Activated T-cell treated with anti-CD3 and anti-CD28 coated beads for 4 hours (primary cell): ENCODE results near the gene MS4A6E.
"Not testable (repeated sequence)": the region's sequence is repeated elsewhere in the genome, so short reads cannot be mapped to it uniquely, and the experiment has no call there.

Source experiments
- DNase-seq: peaks from one replicate; pipeline ENCODE4 v3.0.0-alpha.2; 2020

The MS4A6E gene, protein sequence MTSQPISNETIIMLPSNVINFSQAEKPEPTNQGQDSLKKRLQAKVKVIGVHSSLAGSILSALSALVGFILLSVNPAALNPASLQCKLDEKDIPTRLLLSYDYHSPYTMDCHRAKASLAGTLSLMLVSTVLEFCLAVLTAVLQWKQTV

GRCh38 chr11:60326955-60327354 is at the start of gene MS4A6E:
Gene MS4A6E (plus strand): TSS chr11:60327255. CDS start chr11:60334896, 7,641 bp downstream.
- DNase-seq: no peak

GRCh38 chr11:60280412-60280811 is 46.6 kb upstream of the MS4A6E start, which contains the start of gene MS4A4A:
Gene MS4A4A (plus strand): TSS chr11:60280666. CDS start chr11:60280676, 10 bp downstream.
- no peak for DNase-seq

- DNase-seq: no peak
Measured at GRCh38 chr11:60281485-60281884, 45.6 kb upstream of the MS4A6E start.

DNA sequence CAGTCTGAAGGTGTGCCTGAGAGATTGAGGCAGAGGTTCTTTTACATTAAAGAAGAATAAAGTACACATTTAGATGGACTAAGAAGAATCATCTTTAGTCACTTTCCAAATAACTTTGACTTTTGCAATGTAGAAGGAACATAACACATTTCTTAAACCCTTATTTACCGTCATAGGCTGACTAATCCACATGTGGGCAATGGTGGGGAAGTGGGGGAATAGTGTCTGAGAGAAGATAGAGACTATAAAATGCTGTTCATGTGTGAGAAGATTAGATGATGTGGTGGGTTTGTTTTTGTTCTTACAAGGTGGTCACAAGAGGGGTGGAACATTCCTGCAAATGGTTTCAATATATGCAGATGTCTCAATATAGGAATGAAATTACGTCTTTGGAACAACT is 44.8 kb upstream of the MS4A6E start:
- DNase-seq: no peak

- DNase-seq: not testable (repeated sequence)
Measured at GRCh38 chr11:60285411-60286126, 41.5 kb upstream of the MS4A6E start.

GRCh38 chr11:60288531-60288930 is 38.5 kb upstream of the MS4A6E start:
- DNase-seq: no peak

DNA sequence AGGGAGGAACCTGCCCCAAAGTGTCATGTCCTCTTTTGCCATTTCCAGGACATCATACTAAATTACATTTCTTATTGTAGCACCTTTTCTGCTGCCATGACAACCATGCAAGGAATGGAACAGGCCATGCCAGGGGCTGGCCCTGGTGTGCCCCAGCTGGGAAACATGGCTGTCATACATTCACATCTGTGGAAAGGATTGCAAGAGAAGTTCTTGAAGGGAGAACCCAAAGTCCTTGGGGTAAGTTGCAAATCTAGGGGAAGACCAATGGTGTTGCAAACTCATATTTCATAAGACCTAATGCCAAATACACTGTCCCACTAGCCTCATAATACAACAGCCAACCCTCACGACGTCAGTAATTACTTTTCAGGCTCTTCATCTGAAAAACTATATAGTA is 34.9 kb upstream of the MS4A6E start:
- no peak for DNase-seq

GRCh38 chr11:60301178-60301577 is 25.9 kb upstream of the MS4A6E start:
- DNase-seq: no peak

- not testable (repeated sequence) for DNase-seq
Measured at GRCh38 chr11:60301884-60302283, 25.2 kb upstream of the MS4A6E start.

DNA sequence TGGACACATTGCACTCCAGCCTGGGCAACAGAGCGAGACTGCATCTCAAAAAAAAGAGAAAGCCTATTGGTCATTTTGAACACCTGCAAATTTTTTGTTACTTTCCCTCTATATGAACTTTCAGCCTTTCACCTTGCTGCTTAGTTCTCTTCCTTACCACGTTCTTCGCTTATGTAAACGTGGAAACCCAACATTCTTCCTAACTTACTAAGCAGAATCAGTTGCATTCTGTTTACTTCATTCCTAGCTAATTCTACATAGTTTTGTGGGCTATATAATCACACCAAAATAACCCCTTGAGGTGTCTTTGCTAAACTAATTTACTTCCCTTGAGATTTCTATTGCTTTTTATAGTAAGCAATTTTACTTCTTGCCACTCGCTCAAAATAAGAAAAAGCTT is 23.4 kb upstream of the MS4A6E start:
- no peak for DNase-seq

- DNase-seq: no peak
Measured at GRCh38 chr11:60305906-60306619, 21.0 kb upstream of the MS4A6E start.

DNA sequence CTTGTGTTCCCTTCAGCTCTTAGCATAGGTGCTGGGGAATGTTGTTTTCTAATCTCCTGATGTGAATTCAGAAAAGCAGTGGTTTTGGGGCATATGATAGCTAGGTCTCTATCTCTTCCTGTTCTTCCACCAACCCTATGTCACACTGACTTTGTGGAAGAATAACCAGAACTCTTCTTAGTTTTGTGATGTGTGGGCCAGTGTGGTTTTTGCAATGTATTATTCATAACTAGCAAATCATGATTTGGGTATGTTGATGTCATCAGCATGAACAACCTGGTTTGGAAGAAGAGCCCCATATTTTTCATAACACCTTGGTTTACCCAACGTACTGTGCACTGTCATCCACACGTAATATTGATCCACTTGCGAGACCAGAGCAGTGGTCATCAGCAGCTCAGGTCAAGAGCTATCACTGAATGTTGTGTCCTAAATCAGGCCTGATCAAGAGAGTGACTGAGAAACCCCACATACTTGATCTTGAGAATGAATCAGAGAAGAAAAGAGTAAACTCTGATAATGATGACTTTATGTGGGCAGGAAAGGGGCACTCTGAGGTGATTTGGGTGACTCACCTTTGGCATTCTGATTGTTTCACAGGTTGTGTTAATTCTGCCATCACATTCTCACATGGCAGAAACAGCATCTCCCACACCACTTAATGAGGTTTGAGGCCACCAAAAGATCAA is 19.4 kb upstream of the MS4A6E start:
- no peak for DNase-seq

- no peak for DNase-seq
Measured at GRCh38 chr11:60310407-60310998, 16.6 kb upstream of the MS4A6E start.

GRCh38 chr11:60314635-60315321 is 12.3 kb upstream of the MS4A6E start:
- no peak for DNase-seq

DNA sequence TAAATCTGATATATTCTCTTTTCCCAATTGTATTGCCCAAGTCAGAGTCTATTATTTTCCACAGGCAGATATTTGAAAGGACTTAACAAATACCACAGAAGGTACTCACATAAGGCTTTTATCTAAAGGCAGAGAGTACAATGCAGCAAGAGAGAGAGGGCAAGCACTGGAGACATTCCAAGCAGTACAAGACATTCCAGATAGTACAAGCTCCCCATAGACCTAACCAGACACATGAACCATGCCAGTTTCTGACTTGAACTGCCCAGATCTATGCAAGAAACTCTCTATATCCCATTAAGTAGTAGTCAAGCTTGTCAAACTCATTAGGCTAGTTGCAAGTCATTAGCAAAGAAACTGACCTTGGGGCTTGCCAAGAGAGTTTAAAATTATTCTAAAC is 11.2 kb upstream of the MS4A6E start:
- no peak for DNase-seq

GRCh38 chr11:60316317-60316716 is 10.7 kb upstream of the MS4A6E start:
- no peak for DNase-seq

- no peak for DNase-seq
Measured at GRCh38 chr11:60318726-60319125, 8.3 kb upstream of the MS4A6E start.

- DNase-seq: no peak
Measured at GRCh38 chr11:60321051-60321450, 6.0 kb upstream of the MS4A6E start.

DNA sequence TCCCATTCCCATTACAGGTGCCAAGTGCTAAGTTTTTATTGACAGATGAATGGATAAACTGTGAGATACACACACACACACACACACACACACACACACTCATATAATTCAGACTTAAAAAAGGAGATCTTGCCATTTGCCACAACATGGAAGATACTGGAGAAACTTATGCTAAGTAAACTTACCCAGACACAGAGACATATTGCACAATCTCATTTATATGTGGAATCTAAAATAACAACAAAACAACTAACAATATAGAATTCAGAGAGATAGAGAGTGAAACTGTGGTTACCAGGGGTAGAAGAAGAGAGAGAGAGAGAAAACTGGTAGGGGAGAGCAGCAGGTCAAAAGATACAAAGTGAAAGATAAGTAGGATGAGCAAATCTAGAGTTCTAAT is 1.4 kb downstream of the MS4A6E start:
- no peak for DNase-seq

DNA sequence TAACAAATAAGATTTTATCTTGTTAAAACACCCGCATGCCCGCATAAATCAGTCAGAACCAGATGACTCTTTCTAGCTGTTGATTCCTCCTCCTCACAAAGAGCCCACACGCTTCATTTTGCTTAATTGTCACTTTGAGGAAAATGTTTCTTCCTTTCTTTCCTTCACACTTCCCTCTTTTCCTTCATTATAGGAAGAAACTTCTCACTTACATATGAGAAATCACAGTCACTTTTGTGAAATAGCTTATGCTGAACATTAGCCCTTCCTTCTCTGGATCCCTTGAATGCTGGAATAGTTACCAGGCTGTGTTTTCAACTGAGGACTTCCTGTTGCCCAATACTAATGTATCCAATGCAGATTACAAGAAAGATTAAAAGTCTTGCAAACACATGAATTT is 5.8 kb downstream of the MS4A6E start:
- DNase-seq: no peak

DNA sequence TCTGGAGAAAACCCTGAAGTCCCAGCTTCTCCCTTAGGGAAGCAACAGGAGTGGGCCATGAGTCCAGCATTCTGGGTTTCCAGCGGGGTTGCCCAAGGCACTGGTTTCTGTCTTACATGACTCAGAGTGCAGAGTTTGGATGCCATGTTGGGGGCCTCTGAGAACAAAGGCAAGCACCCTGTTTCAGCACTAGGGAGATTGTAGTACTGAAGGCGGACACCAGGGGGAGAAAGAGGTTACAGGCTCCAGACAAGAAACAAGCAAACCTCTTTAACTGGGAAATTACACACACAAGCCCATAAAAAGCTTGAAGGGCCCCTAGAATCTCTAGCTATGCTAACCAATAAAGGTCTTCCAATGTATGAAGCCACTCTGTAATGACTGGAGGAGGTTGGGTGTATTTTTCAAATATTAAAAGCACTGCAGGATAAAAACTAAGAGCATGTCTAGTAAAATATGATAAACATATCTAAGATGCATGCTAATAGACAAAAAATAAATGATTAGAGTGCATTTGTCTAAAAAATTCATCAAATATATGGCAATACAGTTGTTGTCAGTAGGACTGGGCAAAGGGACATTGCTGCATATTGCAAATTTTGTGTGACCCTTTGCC is 7.1 kb downstream of the MS4A6E start:
- DNase-seq: peak; percentile 58
